ENCODE results near the gene LRCH3. TPM values are rescaled to one million over a fixed set of nuclear protein-coding genes. Genes with fewer than 3 reads are reported as not detected.

Gene LRCH3
- total and polyA plus RNA-seq, 9 of the 15 experiments (the other 6 are each of a cell fraction or from before 2014, with no cell fraction given): 4.6 to 75.3 (median 30.3) TPM

DNA sequence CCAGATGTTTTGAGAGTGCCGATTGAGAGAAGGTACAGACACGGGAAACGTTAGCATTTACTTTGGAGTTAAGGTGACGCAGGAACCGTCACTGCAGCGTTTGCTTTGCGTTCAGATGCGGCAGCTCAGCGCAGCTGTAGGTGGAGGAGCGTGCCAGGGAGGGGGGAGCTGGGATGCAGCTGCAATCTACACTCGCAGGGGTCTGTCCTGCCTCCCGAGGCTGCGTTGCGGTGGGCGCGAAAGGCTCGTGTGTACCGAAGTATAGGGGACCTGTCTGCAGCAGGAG is 41.8 kb upstream of the LRCH3 start (continued):
- TF ChIP-seq ZNF561 (CRISPR knock-in tag; conservative IDR thresholded peaks at IDR 0.05) (no peak), KDM4B (IDR thresholded peaks at IDR 0.05; ENCODE audit: borderline replicate concordance in 2 of 2, low read depth in 1 of 2) (0 out of 4 replicates have a peak, but pooled peaks of 1 of the 2 experiments have one; percentile 35), JUN (IDR thresholded peaks at IDR 0.05; ENCODE audit: borderline replicate concordance, low read depth, low read length) (no peak), JUN (CRISPR knock-in tag; IDR thresholded peaks at IDR 0.05; ENCODE audit: borderline replicate concordance) (no peak; the same call in 1 of the 2 replicates), STAT5A (IDR thresholded peaks at IDR 0.05; ENCODE audit: borderline replicate concordance, low read length) (no peak), ILF3 (IDR thresholded peaks at IDR 0.05; ENCODE audit: borderline replicate concordance) (no peak), TCF7L2 (IDR thresholded peaks at IDR 0.05; ENCODE audit: low read depth, low read length) (no peak), NBN (IDR thresholded peaks at IDR 0.05; ENCODE audit: low read depth) (peak; percentile 29; the same call in 1 of the 2 replicates), RBM14 (IDR thresholded peaks at IDR 0.05; ENCODE audit: borderline replicate concordance, insufficient read depth, low read depth, low read length) (no peak), PHF21A (IDR thresholded peaks at IDR 0.05; ENCODE audit: borderline replicate concordance, low read depth) (peak; percentile 42; the same call in 1 of the 2 replicates), BCOR (IDR thresholded peaks at IDR 0.05) (peak; percentile 30; the same call in 1 of the 2 replicates), NR2C2 (CRISPR knock-in tag; IDR thresholded peaks at IDR 0.05) (peak; percentile 47; the same call in 1 of the 2 replicates), NR2C2 (tag; IDR thresholded peaks at IDR 0.05) (no peak), HDGF (IDR thresholded peaks at IDR 0.05) (peak; percentile 31; the same call in 1 of the 2 replicates), SAP30 (IDR thresholded peaks at IDR 0.05; ENCODE audit: borderline replicate concordance, insufficient read depth, low read depth, low read length, poor library complexity, severe bottlenecking) (no peak), DDX20 (tag; IDR thresholded peaks at IDR 0.05; ENCODE audit: low read depth) (no peak), CBFA2T3 (IDR thresholded peaks at IDR 0.05) (peak; percentile 19; the same call in 1 of the 2 replicates), ADNP (tag; IDR thresholded peaks at IDR 0.05) (no peak)
- TF ChIP-seq, protein P1, sequence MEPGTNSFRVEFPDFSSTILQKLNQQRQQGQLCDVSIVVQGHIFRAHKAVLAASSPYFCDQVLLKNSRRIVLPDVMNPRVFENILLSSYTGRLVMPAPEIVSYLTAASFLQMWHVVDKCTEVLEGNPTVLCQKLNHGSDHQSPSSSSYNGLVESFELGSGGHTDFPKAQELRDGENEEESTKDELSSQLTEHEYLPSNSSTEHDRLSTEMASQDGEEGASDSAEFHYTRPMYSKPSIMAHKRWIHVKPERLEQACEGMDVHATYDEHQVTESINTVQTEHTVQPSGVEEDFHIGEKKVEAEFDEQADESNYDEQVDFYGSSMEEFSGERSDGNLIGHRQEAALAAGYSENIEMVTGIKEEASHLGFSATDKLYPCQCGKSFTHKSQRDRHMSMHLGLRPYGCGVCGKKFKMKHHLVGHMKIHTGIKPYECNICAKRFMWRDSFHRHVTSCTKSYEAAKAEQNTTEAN (CRISPR knock-in tag; IDR thresholded peaks at IDR 0.05): no peak
- TF ChIP-seq, protein P2, sequence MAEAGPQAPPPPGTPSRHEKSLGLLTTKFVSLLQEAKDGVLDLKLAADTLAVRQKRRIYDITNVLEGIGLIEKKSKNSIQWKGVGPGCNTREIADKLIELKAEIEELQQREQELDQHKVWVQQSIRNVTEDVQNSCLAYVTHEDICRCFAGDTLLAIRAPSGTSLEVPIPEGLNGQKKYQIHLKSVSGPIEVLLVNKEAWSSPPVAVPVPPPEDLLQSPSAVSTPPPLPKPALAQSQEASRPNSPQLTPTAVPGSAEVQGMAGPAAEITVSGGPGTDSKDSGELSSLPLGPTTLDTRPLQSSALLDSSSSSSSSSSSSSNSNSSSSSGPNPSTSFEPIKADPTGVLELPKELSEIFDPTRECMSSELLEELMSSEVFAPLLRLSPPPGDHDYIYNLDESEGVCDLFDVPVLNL (CRISPR knock-in tag; IDR thresholded peaks at IDR 0.05; ENCODE audit: low read depth): peak; percentile 75; the same call in 1 of the 2 replicates
- TF ChIP-seq, protein P3, sequence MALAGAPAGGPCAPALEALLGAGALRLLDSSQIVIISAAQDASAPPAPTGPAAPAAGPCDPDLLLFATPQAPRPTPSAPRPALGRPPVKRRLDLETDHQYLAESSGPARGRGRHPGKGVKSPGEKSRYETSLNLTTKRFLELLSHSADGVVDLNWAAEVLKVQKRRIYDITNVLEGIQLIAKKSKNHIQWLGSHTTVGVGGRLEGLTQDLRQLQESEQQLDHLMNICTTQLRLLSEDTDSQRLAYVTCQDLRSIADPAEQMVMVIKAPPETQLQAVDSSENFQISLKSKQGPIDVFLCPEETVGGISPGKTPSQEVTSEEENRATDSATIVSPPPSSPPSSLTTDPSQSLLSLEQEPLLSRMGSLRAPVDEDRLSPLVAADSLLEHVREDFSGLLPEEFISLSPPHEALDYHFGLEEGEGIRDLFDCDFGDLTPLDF (CRISPR knock-in tag; IDR thresholded peaks at IDR 0.05): no peak
- TF ChIP-seq, protein P4, sequence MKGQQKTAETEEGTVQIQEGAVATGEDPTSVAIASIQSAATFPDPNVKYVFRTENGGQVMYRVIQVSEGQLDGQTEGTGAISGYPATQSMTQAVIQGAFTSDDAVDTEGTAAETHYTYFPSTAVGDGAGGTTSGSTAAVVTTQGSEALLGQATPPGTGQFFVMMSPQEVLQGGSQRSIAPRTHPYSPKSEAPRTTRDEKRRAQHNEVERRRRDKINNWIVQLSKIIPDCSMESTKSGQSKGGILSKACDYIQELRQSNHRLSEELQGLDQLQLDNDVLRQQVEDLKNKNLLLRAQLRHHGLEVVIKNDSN (CRISPR knock-in tag; IDR thresholded peaks at IDR 0.05): 0 out of 2 replicates have a peak, but pooled peaks have one; percentile 1
